Measurements from ENCODE around the gene BICD1. TPM values are rescaled to one million over a fixed set of nuclear protein-coding genes. Genes with fewer than 3 reads are reported as not detected.
A peak's percentile ranks its signal among the peaks of the same experiment; 100 is the strongest.

Gene BICD1
- total and polyA plus RNA-seq, 10 donors, result 8.5 to 62.9 (median 44.2) TPM

DNA sequence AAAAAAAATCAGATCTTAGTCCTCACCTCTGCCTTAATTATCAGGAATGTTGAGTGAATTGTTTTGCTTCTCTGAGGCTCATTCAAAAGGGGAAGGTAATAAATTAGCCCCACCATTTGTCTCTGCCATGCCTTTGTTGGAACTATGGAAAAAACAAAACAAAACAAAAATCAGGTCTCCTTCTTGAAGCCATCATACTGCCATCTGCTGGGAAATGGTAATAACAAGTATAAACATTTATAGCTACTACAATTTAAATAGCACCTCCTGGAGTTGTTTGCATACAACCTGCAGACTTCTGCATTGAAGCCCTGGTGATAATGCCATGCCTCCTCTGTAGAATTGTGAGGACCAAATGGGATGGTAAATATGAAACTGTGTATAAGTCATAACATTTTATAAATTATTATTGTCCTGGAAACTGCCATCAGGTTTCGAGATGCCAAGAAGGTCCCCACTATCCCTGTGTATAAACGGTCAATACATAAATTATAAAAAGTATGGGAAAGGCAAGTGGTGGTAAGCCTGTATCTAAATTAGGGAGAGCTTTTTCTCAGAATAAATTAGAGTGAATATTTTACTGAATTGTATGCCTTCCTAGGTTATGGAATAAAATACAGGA lies 205.5 kb downstream of the BICD1 start:
- intact Hi-C loops (cut with DNase I; ENCODE audit: low total_unique reads), result loop anchor here (10.0 kb wide), 2 partner anchors 247 to 657 kb away; partner anchors contain the start of gene ETFBKMT
- peak overlapping the region in 3 of 8 donors; percentile 23 to 36 (median 31) for H3K27ac ChIP-seq
- H3K9me3 ChIP-seq, result no peaks in the 10 kb centered on the region
- peaks cover 0 to 5% (median 0%) of the 10 kb centered on the region in 6 donors for H3K36me3 ChIP-seq
- TF ChIP-seq POLR2AphosphoS5 (IDR thresholded peaks at IDR 0.05) (no peak), POLR2A (IDR thresholded peaks at IDR 0.05) (no peak)
- TF ChIP-seq, protein P1, sequence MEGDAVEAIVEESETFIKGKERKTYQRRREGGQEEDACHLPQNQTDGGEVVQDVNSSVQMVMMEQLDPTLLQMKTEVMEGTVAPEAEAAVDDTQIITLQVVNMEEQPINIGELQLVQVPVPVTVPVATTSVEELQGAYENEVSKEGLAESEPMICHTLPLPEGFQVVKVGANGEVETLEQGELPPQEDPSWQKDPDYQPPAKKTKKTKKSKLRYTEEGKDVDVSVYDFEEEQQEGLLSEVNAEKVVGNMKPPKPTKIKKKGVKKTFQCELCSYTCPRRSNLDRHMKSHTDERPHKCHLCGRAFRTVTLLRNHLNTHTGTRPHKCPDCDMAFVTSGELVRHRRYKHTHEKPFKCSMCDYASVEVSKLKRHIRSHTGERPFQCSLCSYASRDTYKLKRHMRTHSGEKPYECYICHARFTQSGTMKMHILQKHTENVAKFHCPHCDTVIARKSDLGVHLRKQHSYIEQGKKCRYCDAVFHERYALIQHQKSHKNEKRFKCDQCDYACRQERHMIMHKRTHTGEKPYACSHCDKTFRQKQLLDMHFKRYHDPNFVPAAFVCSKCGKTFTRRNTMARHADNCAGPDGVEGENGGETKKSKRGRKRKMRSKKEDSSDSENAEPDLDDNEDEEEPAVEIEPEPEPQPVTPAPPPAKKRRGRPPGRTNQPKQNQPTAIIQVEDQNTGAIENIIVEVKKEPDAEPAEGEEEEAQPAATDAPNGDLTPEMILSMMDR (IDR thresholded peaks at IDR 0.05 in 8 of 11, conservative IDR thresholded peaks at IDR 0.05 in 3 of 11), result peak; percentile 20 to 77 (median 50)
- peaks cover 0 to 12% (median 3%) of the 10 kb centered on the region in 6 donors for H3K4me1 ChIP-seq
- H3K27me3 ChIP-seq (replicated peaks in 1 of 7), result no peaks in the 10 kb centered on the region
- WGBS, 5 donors, result 85 to 93% (median 93%) methylated on average over 2 of the region's 2 CpGs
- no peak overlapping the region for H3K4me3 ChIP-seq
- DNase-seq, result no peak

- H3K4me3 ChIP-seq, result no peak overlapping the region
- H3K9me3 ChIP-seq, result no peaks in the 10 kb centered on the region
- no peak overlapping the region for H3K27ac ChIP-seq
- no peaks in the 10 kb centered on the region for H3K27me3 ChIP-seq (replicated peaks in 1 of 7)
- H3K36me3 ChIP-seq, result peaks cover 0 to 2% (median under 1%) of the 10 kb centered on the region in 6 donors
- H3K4me1 ChIP-seq, result no peaks in the 10 kb centered on the region
- TF ChIP-seq POLR2AphosphoS5 (IDR thresholded peaks at IDR 0.05) (no peak), POLR2A (IDR thresholded peaks at IDR 0.05) (no peak)
- TF ChIP-seq, protein P1 (IDR thresholded peaks at IDR 0.05 in 8 of 11, conservative IDR thresholded peaks at IDR 0.05 in 3 of 11), result no peak
- intact Hi-C loops (cut with DNase I; ENCODE audit: low total_unique reads), result no loop called here
- no peak for DNase-seq
- WGBS, 5 donors, result 94 to 97% (median 95%) methylated on average over 7 of the region's 7 CpGs
Measured at GRCh38 chr12:32322354-32322753, 215.7 kb downstream of the BICD1 start.

- no peaks in the 10 kb centered on the region for H3K27me3 ChIP-seq (replicated peaks in 1 of 7)
- H3K27ac ChIP-seq, result no peak overlapping the region
- intact Hi-C loops (cut with DNase I; ENCODE audit: low total_unique reads), result no loop called here
- no peaks in the 10 kb centered on the region for H3K9me3 ChIP-seq
- DNase-seq, result no peak
- 91 to 97% (median 95%) methylated on average over 2 of the region's 2 CpGs for WGBS, 5 donors
- H3K4me1 ChIP-seq, result no peaks in the 10 kb centered on the region
- peaks cover 0 to 31% (median 6%) of the 10 kb centered on the region in 6 donors for H3K36me3 ChIP-seq
- TF ChIP-seq, protein P1 (IDR thresholded peaks at IDR 0.05 in 8 of 11, conservative IDR thresholded peaks at IDR 0.05 in 3 of 11), result no peak
- TF ChIP-seq POLR2A (IDR thresholded peaks at IDR 0.05) (no peak), POLR2AphosphoS5 (IDR thresholded peaks at IDR 0.05) (no peak)
- H3K4me3 ChIP-seq, result no peak overlapping the region
Measured at GRCh38 chr12:32331133-32331532, 224.5 kb downstream of the BICD1 start.

GRCh38 chr12:32332446-32332845 lies 225.8 kb downstream of the BICD1 start:
- WGBS, 5 donors, result 79 to 93% (median 85%) methylated on average over 3 of the region's 3 CpGs
- Histone ChIP-seq H3K9me3 (no peaks in the 10 kb centered on the region), H3K4me3 (no peak overlapping the region), H3K36me3 (peaks cover 0 to 33% (median 8%) of the 10 kb centered on the region in 6 donors), H3K4me1 (no peaks in the 10 kb centered on the region), H3K27me3 (replicated peaks in 1 of 7) (no peaks in the 10 kb centered on the region), H3K27ac (no peak overlapping the region)
- no peak for DNase-seq
- TF ChIP-seq POLR2A (IDR thresholded peaks at IDR 0.05) (no peak), POLR2AphosphoS5 (IDR thresholded peaks at IDR 0.05) (no peak)
- TF ChIP-seq, protein P1 (IDR thresholded peaks at IDR 0.05 in 8 of 11, conservative IDR thresholded peaks at IDR 0.05 in 3 of 11), result no peak
- intact Hi-C loops (cut with DNase I; ENCODE audit: low total_unique reads), result no loop called here

All from spleen (tissue), 11 donors.